Adrenal gland (tissue), 12 donors: ENCODE data around the gene SEMA6A. TPM values are rescaled to one million over a fixed set of nuclear protein-coding genes. Genes with fewer than 3 reads are reported as not detected.

Experiments
- DNase-seq, 7 donors: peaks; one replicate each; pipeline ENCODE4 v3.0.0-alpha.2; 2019 to 2020
- H3K27ac ChIP-seq, 5 donors: fragments of 200-600 bp; sonication (generic) in 4 of 5; 1 replicate in 3 of 5; 2 replicates in 2 of 5; pipeline versions ENCODE4 v1.5.1 to v1.8.0; 2016 to 2020; ENCODE audit warnings: mild to moderate bottlenecking in 1 of 5
- H3K27me3 ChIP-seq: fragments of 200-600 bp; 2 replicates; pipeline ENCODE4 v1.8.0; 2021
- H3K36me3 ChIP-seq, 2 donors: fragments of 200-600 bp; replicated peaks in 1 of 2; 1 replicate in 1 of 2; 2 replicates in 1 of 2; pipeline versions ENCODE4 v1.5.1 to v1.8.0; 2018 to 2022
- H3K4me1 ChIP-seq, 2 donors: fragments of 200-600 bp; replicated peaks in 1 of 2; 1 replicate in 1 of 2; 2 replicates in 1 of 2; pipeline versions ENCODE4 v1.5.1 to v1.8.0; 2018 to 2021
- H3K4me3 ChIP-seq, 4 donors: fragments of 200-600 bp; sonication (generic) in 3 of 4; one replicate each; pipeline ENCODE4 v1.5.1; 2016 to 2018
- H3K9me3 ChIP-seq, 3 donors: fragments of 200-600 bp; sonication (generic) in 1 of 3; replicated peaks in 1 of 3; 1 replicate in 2 of 3; 2 replicates in 1 of 3; pipeline versions ENCODE4 v1.5.1 to v1.8.0; 2016 to 2021
- POLR2A ChIP-seq, 2 donors: fragments of 450-650 bp; IDR thresholded peaks; one replicate each; pipeline ENCODE4 v1.6.1; 2017; ENCODE audit warnings: antibody characterized with exemption in 2 of 2, mild to moderate bottlenecking in 2 of 2, moderate library complexity in 1 of 2
- WGBS, 4 donors: extraction: QIAGEN DNeasy Blood & Tissue Kit in 2 of 4; methylation state at CpG; one replicate each; pipeline versions ENCODE4 v1.1.5 to v1.1.7; 2013 to 2017; 5-methylcytosine and 5-hydroxymethylcytosine counted together
- intact Hi-C, 2 donors: fragments of 100-400 bp; cut with DNase I; formaldehyde crosslinking; loops; one replicate each; pipeline versions ENCODE4 v1.14.1 to v1.15.0; 2022 to 2023
- polyA plus RNA-seq, 3 donors: library from polyadenylated mRNA; stranded (reverse); fragments of 200-250 nt in 2 of 3; fragments of 350-450 nt in 1 of 3; fragmentation: Illumina TruSeq in 1 of 3; extraction: RNeasy Lipid Tissue Mini Kit (QIAGEN cat#74804) in 1 of 3; gene quantifications; one replicate each; pipeline ENCODE4 v1.2.3, GENCODE V29; 2013 to 2014
- total RNA-seq, 9 donors: library from RNA; depleted of rRNA in 4 of 9; stranded (reverse); fragments of >200 nt in 4 of 9; fragments of 120-200 nt in 1 of 9; fragmentation: NEBNext Ultra II Directional in 1 of 9; extraction: Animal tissue kit (Norgen Biotek cat#: 25700) in 1 of 9; gene quantifications; one replicate each; pipeline versions ENCODE4 v1.1.0 to v1.2.4, GENCODE V29; 2013 to 2023
- TF ChIP-seq, protein P1 (sequence below), 6 experiments: fragments of 450-650 bp in 4 of 6; fragments of 200-600 bp in 2 of 6; sonication (generic) in 1 of 6; IDR thresholded peaks; 1 replicate in 5 of 6; 2 replicates in 1 of 6; pipeline versions ENCODE4 v1.5.1 to v1.8.0; 2016 to 2021; ENCODE audit warnings: antibody characterized with exemption in 6 of 6, mild to moderate bottlenecking in 2 of 6, moderate library complexity in 1 of 6
- donor health status: healthy with polysubstance abuse.
- donor health status: Bipolar disorder and iron deficiency.
- donor health status: DM: yes; HTN: yes; CAD: no.
- donor health status: DM: no; HTN: no; CAD: no.
- donor health status: DM: no; HTN: no; CAD: no.
- donor health status: DM: yes; HTN: yes; CAD: no.

Gene SEMA6A
- total and polyA plus RNA-seq, 12 donors: 55.1 to 182 (median 124) TPM

DNA sequence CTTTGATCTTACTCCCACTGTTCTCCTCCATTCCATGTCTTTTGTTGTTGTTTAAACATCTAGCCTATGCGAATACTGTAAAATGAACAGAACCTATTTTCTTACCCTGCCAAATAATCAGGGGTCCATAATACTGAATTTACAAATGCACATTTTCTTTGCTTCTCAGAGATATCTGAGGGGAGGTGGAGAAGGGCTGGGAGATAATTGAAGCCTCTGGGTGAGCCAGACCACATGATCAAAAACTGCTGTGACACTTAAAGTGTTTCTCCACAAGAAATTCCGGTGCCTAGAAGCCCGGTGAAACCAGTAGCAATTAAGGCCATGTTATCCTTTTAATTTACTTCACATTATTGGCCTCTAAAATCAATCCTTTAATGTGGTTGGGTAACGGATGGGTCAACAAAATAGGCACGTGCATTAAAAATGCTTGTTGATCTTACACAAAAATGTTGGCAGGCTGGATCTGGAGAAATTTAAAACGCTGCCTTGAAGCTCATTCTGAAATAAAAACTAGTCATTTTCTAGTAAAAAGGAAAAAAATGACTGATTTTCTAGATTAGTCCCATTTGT lies 10.8 kb downstream of the SEMA6A start:
- H3K4me3 ChIP-seq: no peak overlapping the region
- no peaks in the 10 kb centered on the region for H3K27me3 ChIP-seq
- H3K27ac ChIP-seq: peak overlapping the region in 3 of 5 donors; percentile 54 to 63 (median 61)
- no peak for DNase-seq
- no peak for TF ChIP-seq POLR2A (IDR thresholded peaks at IDR 0.05)
- TF ChIP-seq, protein P1, sequence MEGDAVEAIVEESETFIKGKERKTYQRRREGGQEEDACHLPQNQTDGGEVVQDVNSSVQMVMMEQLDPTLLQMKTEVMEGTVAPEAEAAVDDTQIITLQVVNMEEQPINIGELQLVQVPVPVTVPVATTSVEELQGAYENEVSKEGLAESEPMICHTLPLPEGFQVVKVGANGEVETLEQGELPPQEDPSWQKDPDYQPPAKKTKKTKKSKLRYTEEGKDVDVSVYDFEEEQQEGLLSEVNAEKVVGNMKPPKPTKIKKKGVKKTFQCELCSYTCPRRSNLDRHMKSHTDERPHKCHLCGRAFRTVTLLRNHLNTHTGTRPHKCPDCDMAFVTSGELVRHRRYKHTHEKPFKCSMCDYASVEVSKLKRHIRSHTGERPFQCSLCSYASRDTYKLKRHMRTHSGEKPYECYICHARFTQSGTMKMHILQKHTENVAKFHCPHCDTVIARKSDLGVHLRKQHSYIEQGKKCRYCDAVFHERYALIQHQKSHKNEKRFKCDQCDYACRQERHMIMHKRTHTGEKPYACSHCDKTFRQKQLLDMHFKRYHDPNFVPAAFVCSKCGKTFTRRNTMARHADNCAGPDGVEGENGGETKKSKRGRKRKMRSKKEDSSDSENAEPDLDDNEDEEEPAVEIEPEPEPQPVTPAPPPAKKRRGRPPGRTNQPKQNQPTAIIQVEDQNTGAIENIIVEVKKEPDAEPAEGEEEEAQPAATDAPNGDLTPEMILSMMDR (IDR thresholded peaks at IDR 0.05): no peak
- 43 to 49% (median 45%) methylated on average over 6 of the region's 6 CpGs for WGBS, 4 donors
- intact Hi-C loops: loop anchor here in 1 of 2 donors (10.0 kb wide), 1 partner anchor 429 kb away; no protein-coding TSS in a partner anchor
- H3K4me1 ChIP-seq: peaks cover 26 to 79% of the 10 kb centered on the region in 2 donors
- no peaks in the 10 kb centered on the region for H3K9me3 ChIP-seq
- H3K36me3 ChIP-seq: no peaks in the 10 kb centered on the region

- Histone ChIP-seq H3K9me3 (no peaks in the 10 kb centered on the region), H3K4me1 (peaks cover 21 to 79% of the 10 kb centered on the region in 2 donors), H3K4me3 (no peak overlapping the region), H3K36me3 (no peaks in the 10 kb centered on the region), H3K27me3 (no peaks in the 10 kb centered on the region), H3K27ac (no peak overlapping the region)
- whole genome bisulfite sequencing, 4 donors: 76 to 87% (median 84%) methylated on average over 7 to 11 of the region's 11 CpGs
- TF ChIP-seq, protein P1 (IDR thresholded peaks at IDR 0.05): no peak
- TF ChIP-seq POLR2A (IDR thresholded peaks at IDR 0.05): no peak
- intact Hi-C loops: loop anchor here in 1 of 2 donors (10.0 kb wide), 1 partner anchor 428 kb away; no protein-coding TSS in a partner anchor
- no peak for DNase-seq
Observed at GRCh38 chr5:116562669-116563068, 12.0 kb downstream of the SEMA6A start.

DNA sequence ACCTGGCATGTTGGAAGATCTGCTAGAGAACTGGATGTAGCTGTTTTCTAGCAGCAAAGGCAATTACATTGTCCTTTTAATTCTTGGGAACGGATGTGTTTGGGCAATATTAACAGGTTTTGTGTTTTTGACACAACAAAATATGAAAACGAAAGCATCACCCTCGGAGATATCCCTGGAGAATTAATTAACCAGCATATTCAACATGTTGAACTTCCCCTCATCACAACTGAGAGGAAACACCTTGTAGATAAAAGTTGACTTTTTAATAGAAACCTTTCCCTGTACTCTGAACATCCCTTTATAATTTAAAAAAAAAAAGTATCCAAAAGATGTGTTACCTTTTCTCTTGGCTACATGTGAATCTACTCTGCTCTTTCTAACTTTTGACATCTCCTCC lies 13.0 kb downstream of the SEMA6A start:
- intact Hi-C loops: loop anchor here in 1 of 2 donors (10.0 kb wide), 1 partner anchor 427 kb away; no protein-coding TSS in a partner anchor
- H3K27ac ChIP-seq: no peak overlapping the region
- DNase-seq: no peak
- 58 to 74% (median 66%) methylated on average over 3 of the region's 3 CpGs for WGBS, 4 donors
- TF ChIP-seq POLR2A (IDR thresholded peaks at IDR 0.05): no peak
- TF ChIP-seq, protein P1 (IDR thresholded peaks at IDR 0.05): no peak
- peaks cover 20 to 86% of the 10 kb centered on the region in 2 donors for H3K4me1 ChIP-seq
- no peaks in the 10 kb centered on the region for H3K27me3 ChIP-seq
- H3K4me3 ChIP-seq: no peak overlapping the region
- no peaks in the 10 kb centered on the region for H3K9me3 ChIP-seq
- no peaks in the 10 kb centered on the region for H3K36me3 ChIP-seq

- Histone ChIP-seq H3K4me3 (no peak overlapping the region), H3K9me3 (no peaks in the 10 kb centered on the region), H3K27me3 (no peaks in the 10 kb centered on the region), H3K36me3 (no peaks in the 10 kb centered on the region), H3K4me1 (peaks cover 11 to 86% of the 10 kb centered on the region in 2 donors), H3K27ac (peak overlapping the region in 2 of 5 donors; percentile 2 to 6)
- 76 to 82% (median 77%) methylated on average over 4 of the region's 4 CpGs for WGBS, 4 donors
- DNase-seq: no peak
- intact Hi-C loops: loop anchor here in 1 of 2 donors (10.0 kb wide), 1 partner anchor 425 kb away; no protein-coding TSS in a partner anchor
- TF ChIP-seq POLR2A (IDR thresholded peaks at IDR 0.05): no peak
- TF ChIP-seq, protein P1 (IDR thresholded peaks at IDR 0.05): no peak
Observed at GRCh38 chr5:116559673-116560164, 14.9 kb downstream of the SEMA6A start.
